ENCODE results near the gene PSMG4.
A peak's percentile ranks its signal among the peaks of the same experiment; 100 is the strongest.

PSMG4 gene

GRCh38 chr6:3291987-3292386, 33.2 kb downstream of the PSMG4 start:
- DNase-seq: no peak

GRCh38 chr6:3292431-3293197, 33.9 kb downstream of the PSMG4 start:
- DNase-seq: no peak

GRCh38 chr6:3293271-3294155, 34.8 kb downstream of the PSMG4 start:
- DNase-seq: no peak

GRCh38 chr6:3294396-3294795, 35.6 kb downstream of the PSMG4 start:
- no peak for DNase-seq

- DNase-seq: no peak
These were observed 36.4 kb downstream of the PSMG4 start for GRCh38 chr6:3294921-3295871.

GRCh38 chr6:3296078-3296477, 37.3 kb downstream of the PSMG4 start:
- no peak for DNase-seq

- no peak for DNase-seq
These were observed 37.8 kb downstream of the PSMG4 start for GRCh38 chr6:3296537-3296936.

- DNase-seq: no peak
These were observed 38.3 kb downstream of the PSMG4 start for GRCh38 chr6:3297006-3297405.

- DNase-seq: no peak
These were observed 39.2 kb downstream of the PSMG4 start for GRCh38 chr6:3297909-3298308.

GRCh38 chr6:3299221-3299620, 40.5 kb downstream of the PSMG4 start:
- no peak for DNase-seq

- no peak for DNase-seq
These were observed 42.8 kb downstream of the PSMG4 start for GRCh38 chr6:3301506-3301905.

- DNase-seq: no peak
These were observed 45.2 kb downstream of the PSMG4 start for GRCh38 chr6:3303795-3304411.

- DNase-seq: no peak
These were observed 45.9 kb downstream of the PSMG4 start for GRCh38 chr6:3304500-3305215.

- no peak for DNase-seq
These were observed 46.4 kb downstream of the PSMG4 start for GRCh38 chr6:3305216-3305565.

- no peak for DNase-seq
These were observed 47.1 kb downstream of the PSMG4 start for GRCh38 chr6:3305831-3306230.

- no peak for DNase-seq
These were observed 48.1 kb downstream of the PSMG4 start for GRCh38 chr6:3306848-3307247.

GRCh38 chr6:3307436-3307835, 48.7 kb downstream of the PSMG4 start:
- no peak for DNase-seq

- DNase-seq: no peak
These were observed 49.4 kb downstream of the PSMG4 start for GRCh38 chr6:3308106-3308505.

GRCh38 chr6:3309391-3310050, 50.8 kb downstream of the PSMG4 start:
- peak; percentile 81 for DNase-seq

GRCh38 chr6:3310051-3310448, 51.3 kb downstream of the PSMG4 start:
- no peak for DNase-seq

GRCh38 chr6:3310703-3311102, 52.0 kb downstream of the PSMG4 start:
- DNase-seq: peak; percentile 50

Measured in NCI-H774 (cell line).